K562 (cell line): Measurements from ENCODE around the gene DRG1. TPM values are rescaled to one million over a fixed set of nuclear protein-coding genes. Genes with fewer than 3 reads are reported as not detected.

Experiments used
- ATAC-seq: fragments of 200-7000 bp; cut with Tn5 transposase; 3 replicates; pipeline ENCODE4 v1.9.1; 2020; ENCODE audit warnings: moderate library complexity
- BruUV-seq: library from RNA; stranded (reverse); fragments of 400-500 nt; replicated peaks from 2 replicates; lab custom pipeline; 2021; lab: Mats Ljungman, UMichigan
- CTCF ChIA-PET: fragments of 300-600 bp; formaldehyde crosslinking; extraction: SDS; loops from one replicate; lab custom pipeline; 2021; ENCODE audit warnings: low intra/inter-chr PET ratio; lab: Yijun Ruan, JAX
- POLR2A ChIA-PET: fragments of 300-600, 350-650 bp; sonication (Branson Sonifier 250); formaldehyde crosslinking; extraction: SDS; loops from one replicate; lab custom pipeline; 2021; ENCODE audit warnings: antibody characterized with exemption, inconsistent platforms; lab: Yijun Ruan, JAX
- DNase-seq, 4 experiments: peaks; one replicate each; pipeline versions ENCODE4 v3.0.0 to v3.0.0-alpha.2; 2011 to 2018; ENCODE audit warnings: low spot score in 3 of 4, mixed read lengths in 3 of 4; ENCODE audit errors: extremely low read depth in 1 of 4
- FAIRE-seq: peaks from 2 replicates; lab custom pipeline; 2011; peaks lifted over from hg19 to GRCh38; lab: Jason Lieb, UNC
- H2AFZ ChIP-seq: 2 replicates; pipeline ENCODE4 v1.6.0; 2011; ENCODE audit warnings: low read depth, low read length, control low read depth, inconsistent platforms
- H3K27ac ChIP-seq: fragments of 200-600 bp; 3 replicates; pipeline ENCODE4 v1.8.0; 2011; ENCODE audit warnings: low read depth, mild to moderate bottlenecking, control low read depth, inconsistent platforms, low read length, moderate library complexity, mixed read lengths; ENCODE audit errors: extremely low read depth
- H3K27me3 ChIP-seq, 2 experiments: fragments of 300-600 bp in 1 of 2; 2 replicates in 1 of 2; 3 replicates in 1 of 2; pipeline versions ENCODE4 v1.6.0 to v1.8.0; 2011; ENCODE audit warnings: inconsistent platforms in 2 of 2, low read length in 2 of 2, mild to moderate bottlenecking in 1 of 2, mixed read lengths in 1 of 2, moderate library complexity in 1 of 2; ENCODE audit not compliant: control insufficient read depth in 2 of 2, insufficient read depth in 2 of 2
- H3K36me3 ChIP-seq: fragments of 300-600 bp; 3 replicates; pipeline ENCODE4 v1.8.0; 2011; ENCODE audit warnings: mild to moderate bottlenecking, low read length, inconsistent platforms; ENCODE audit not compliant: control insufficient read depth, insufficient read depth
- H3K4me1 ChIP-seq, 2 experiments: fragments of 200-600 bp in 1 of 2; replicated peaks in 1 of 2; 2 replicates in 1 of 2; 3 replicates in 1 of 2; pipeline versions ENCODE4 v1.5.1 to v1.8.0; 2011; ENCODE audit warnings: inconsistent platforms in 2 of 2, low read length in 2 of 2, mild to moderate bottlenecking in 1 of 2, mixed read lengths in 1 of 2, moderate library complexity in 1 of 2; ENCODE audit not compliant: control insufficient read depth in 2 of 2, insufficient read depth in 2 of 2
- H3K4me2 ChIP-seq: 2 replicates; pipeline ENCODE4 v1.6.1; 2011; ENCODE audit warnings: low read length, control low read depth, inconsistent platforms, mixed read lengths; ENCODE audit not compliant: insufficient read depth
- H3K4me3 ChIP-seq: fragments of 200-600 bp; sonication (generic), shearing (Covaris generic); 2 replicates; pipeline ENCODE4 v1.5.1; 2016; ENCODE audit warnings: control low read depth, inconsistent platforms
- H3K79me2 ChIP-seq: fragments of 200-600 bp; 3 replicates; pipeline ENCODE4 v1.8.0; 2011; ENCODE audit warnings: low read length, inconsistent platforms; ENCODE audit not compliant: control insufficient read depth, insufficient read depth
- H3K9ac ChIP-seq, 2 experiments: 2 replicates each; pipeline versions ENCODE4 v1.6.0 to v1.6.1; 2011; ENCODE audit warnings: low read depth in 2 of 2, low read length in 2 of 2, control low read depth in 1 of 2, inconsistent platforms in 1 of 2, mild to moderate bottlenecking in 1 of 2, mixed read lengths in 1 of 2; ENCODE audit not compliant: insufficient read depth in 1 of 2
- H3K9me1 ChIP-seq: one replicate; pipeline ENCODE4 v1.6.0; 2011; ENCODE audit warnings: inconsistent platforms, mild to moderate bottlenecking, low read length, moderate library complexity; ENCODE audit not compliant: control insufficient read depth, insufficient read depth
- H3K9me3 ChIP-seq: replicated peaks from 2 replicates; pipeline ENCODE4 v1.5.1; 2011; ENCODE audit warnings: low read depth, low read length, inconsistent platforms; ENCODE audit not compliant: control insufficient read depth, insufficient read depth
- H4K20me1 ChIP-seq: replicated peaks from 2 replicates; pipeline ENCODE4 v1.6.1; 2011; ENCODE audit warnings: low read length, inconsistent platforms, mixed read lengths; ENCODE audit not compliant: control insufficient read depth, insufficient read depth
- BMI1 ChIP-seq: fragments of 150-350 bp; IDR thresholded peaks from 2 replicates; pipeline ENCODE4 v1.6.1; 2014; ENCODE audit warnings: low read length
- CREBBP ChIP-seq: IDR thresholded peaks from one replicate; pipeline ENCODE4 v1.6.1; 2012; ENCODE audit warnings: low read depth, mild to moderate bottlenecking, control low read depth, inconsistent platforms, low read length
- CSDE1 ChIP-seq, 2 experiments: fragments of 450-650 bp; IDR thresholded peaks; 2 replicates each; pipeline ENCODE4 v1.6.1; 2016; ENCODE audit warnings: mild to moderate bottlenecking in 1 of 2
- CTBP1 ChIP-seq: fragments of 450-650 bp; IDR thresholded peaks from 2 replicates; pipeline ENCODE4 v1.6.1; 2016; ENCODE audit warnings: borderline replicate concordance
- ELK1 ChIP-seq: sonication (generic); formaldehyde crosslinking; IDR thresholded peaks from 2 replicates; pipeline ENCODE4 v1.8.1; 2022; ENCODE audit warnings: missing genetic modification reagents
- ESRRA ChIP-seq: fragments of 450-650 bp; IDR thresholded peaks from 2 replicates; pipeline ENCODE4 v1.6.1; 2014; ENCODE audit warnings: low read depth, mild to moderate bottlenecking, moderate library complexity, borderline replicate concordance
- ETS2 ChIP-seq: IDR thresholded peaks from 2 replicates; pipeline ENCODE4 v1.6.1; 2016; ENCODE audit warnings: borderline replicate concordance, missing genetic modification characterization, mild to moderate bottlenecking, moderate library complexity, missing compliant biosample characterization; ENCODE audit not compliant: poor library complexity, severe bottlenecking
- FOXO4 ChIP-seq: fragments of 450-650 bp; formaldehyde crosslinking; IDR thresholded peaks from 2 replicates; pipeline ENCODE4 v1.4.0; 2020; ENCODE audit warnings: mild to moderate bottlenecking, moderate library complexity
- HMBOX1 ChIP-seq: sonication (generic); IDR thresholded peaks from 2 replicates; pipeline ENCODE4 v1.6.1; 2016
- NFIC ChIP-seq: fragments of 450-650 bp; IDR thresholded peaks from 2 replicates; pipeline ENCODE4 v1.6.1; 2017; ENCODE audit warnings: mild to moderate bottlenecking, inconsistent platforms
- RFX1 ChIP-seq: fragments of 450-650 bp; IDR thresholded peaks from 2 replicates; pipeline ENCODE4 v1.6.1; 2016; ENCODE audit warnings: mild to moderate bottlenecking, moderate library complexity
- STAT5A ChIP-seq: IDR thresholded peaks from 2 replicates; pipeline ENCODE4 v1.6.1; 2012; ENCODE audit warnings: low read length, inconsistent platforms, borderline replicate concordance
- WGBS: fragments of 100-300 bp; shearing (Covaris generic); methylation state at CpG from one replicate; pipeline ENCODE4 v1.1.6; 2016; ENCODE audit warnings: low coverage, mixed read lengths; ENCODE audit not compliant: insufficient coverage; ENCODE audit errors: missing lambda C conversion rate; 5-methylcytosine and 5-hydroxymethylcytosine counted together
- in situ Hi-C: fragments of 300-500 bp; cut with MboI; formaldehyde crosslinking; loops from 4 replicates; pipeline ENCODE4 v1.15.0; 2018; ENCODE audit warnings: inconsistent platforms, mixed read lengths
- intact Hi-C: fragments of 100-400 bp; cut with micrococcal nuclease; formaldehyde crosslinking; loops from 2 replicates; pipeline ENCODE4 v1.14.2; 2022
- polyA plus RNA-seq, 8 experiments: library from polyadenylated mRNA; depleted of rRNA in 4 of 8; stranded (reverse) in 5 of 8; unstranded in 3 of 8; fragments of >200 nt; fragmentation: Nextera tagmentation in 2 of 8; fragmentation: Illumina TruSeq in 1 of 8; extraction: Ambion mirVana in 2 of 8; extraction: Trizol in 1 of 8; gene quantifications; 2 replicates each; pipeline versions ENCODE4 v1.2.1 to v1.2.3, GENCODE V29; 2011 to 2014; ENCODE audit warnings: inconsistent platforms in 1 of 8, missing spikeins in 1 of 8
- total RNA-seq, 7 experiments: library from RNA; depleted of rRNA in 6 of 7; stranded (reverse); fragments of >200 nt in 6 of 7; fragmentation: Illumina TruSeq in 2 of 7; extraction: Trizol in 2 of 7; gene quantifications; 2 replicates each; pipeline versions ENCODE4 v1.2.1 to v1.2.3, GENCODE V29; 2011 to 2021; ENCODE audit warnings: low replicate concordance in 1 of 7

DRG1 gene
- total and polyA plus RNA-seq, 9 of the 15 experiments (the other 6 are each of a cell fraction or from before 2014, with no cell fraction given) = 76.4 to 211 (median 93.3) TPM

GRCh38 chr22:31349960-31350359 is 49.4 kb upstream of the DRG1 start:
- no peak overlapping the region for H3K27ac ChIP-seq
- H3K9me1 ChIP-seq = no peaks in the 10 kb centered on the region
- no peak overlapping the region for H2AFZ ChIP-seq
- FAIRE-seq (no peak), DNase-seq (no peak), ATAC-seq (no peak)
- H3K27me3 ChIP-seq = no peaks in the 10 kb centered on the region
- no peaks in the 10 kb centered on the region; the same call in 2 of the 3 replicates for H3K79me2 ChIP-seq
- in situ Hi-C loops = loop anchor here (5.0 kb wide), 1 partner anchor 47 kb away; the partner anchor contains the start of gene DRG1
- POLR2A ChIA-PET = no interaction called here
- H3K4me1 ChIP-seq = peaks cover 0 to 21% of the 10 kb centered on the region in 2 experiments; a peak in 4 of 5 replicates
- intact Hi-C loops = loop anchor here (5.0 kb wide), 1 partner anchor 47 kb away; the partner anchor contains the start of gene DRG1
- H3K9ac ChIP-seq = no peak overlapping the region
- 0 out of 2 replicates have a peak, but pooled peaks cover 2% of the 10 kb centered on the region for H4K20me1 ChIP-seq
- no TSS peak for BruUV-seq
- no peak overlapping the region for H3K4me3 ChIP-seq
- H3K36me3 ChIP-seq = 0 out of 3 replicates have a peak, but pooled peaks cover under 1% of the 10 kb centered on the region
- no peak overlapping the region for H3K4me2 ChIP-seq
- CTCF ChIA-PET = no interaction called here
- TF ChIP-seq CREBBP = no peak
- no peaks in the 10 kb centered on the region for H3K9me3 ChIP-seq

- no peaks in the 10 kb centered on the region for H3K36me3 ChIP-seq
- H2AFZ ChIP-seq = no peak overlapping the region
- FAIRE-seq (peak; percentile 29), ATAC-seq (no peak), DNase-seq (peak; percentile 23 to 55 (median 46))
- CTCF ChIA-PET = no interaction called here
- 15% methylated on average over 8 of the region's 8 CpGs for WGBS
- no peak overlapping the region for H3K4me2 ChIP-seq
- intact Hi-C loops = no loop called here
- no peaks in the 10 kb centered on the region for H3K27me3 ChIP-seq
- H3K9me3 ChIP-seq = no peaks in the 10 kb centered on the region
- in situ Hi-C loops = loop anchor here (5.0 kb wide), 1 partner anchor 47 kb away; the partner anchor contains the start of gene DRG1
- H4K20me1 ChIP-seq = 0 out of 2 replicates have a peak, but pooled peaks cover 2% of the 10 kb centered on the region
- BruUV-seq = no TSS peak
- no peaks in the 10 kb centered on the region for H3K9me1 ChIP-seq
- H3K9ac ChIP-seq = no peak overlapping the region
- H3K27ac ChIP-seq = no peak overlapping the region
- POLR2A ChIA-PET = no interaction called here
- H3K79me2 ChIP-seq = no peaks in the 10 kb centered on the region; the same call in 2 of the 3 replicates
- H3K4me3 ChIP-seq = no peak overlapping the region
- H3K4me1 ChIP-seq = peaks cover 0 to 16% of the 10 kb centered on the region in 2 experiments; a peak in 3 of 5 replicates
- TF ChIP-seq CTBP1 (peak; percentile 51; the same call in 1 of the 2 replicates), RFX1 (peak; percentile 97), BMI1 (peak; percentile 48; the same call in 1 of the 2 replicates), ETS2 (tag) (no peak), FOXO4 (CRISPR knock-in tag) (no peak), HMBOX1 (no peak), NFIC (peak; percentile 59), ESRRA (0 out of 2 replicates have a peak, but pooled peaks have one; percentile 30), ELK1 (CRISPR knock-in tag) (no peak), STAT5A (no peak), CSDE1 (IDR thresholded peaks at IDR 0.05) (peak in 1 of 2 experiments; percentile 81; a peak in 2 of 4 replicates)
Observed at GRCh38 chr22:31350410-31350863, 49.0 kb upstream of the DRG1 start.
